ENCODE results near the gene PRKG1. TPM values are rescaled to one million over a fixed set of nuclear protein-coding genes. Genes with fewer than 3 reads are reported as not detected.
A peak's percentile ranks its signal among the peaks of the same experiment; 100 is the strongest.

The PRKG1 gene
- total RNA-seq, 1 donor: 67.3 TPM

DNA sequence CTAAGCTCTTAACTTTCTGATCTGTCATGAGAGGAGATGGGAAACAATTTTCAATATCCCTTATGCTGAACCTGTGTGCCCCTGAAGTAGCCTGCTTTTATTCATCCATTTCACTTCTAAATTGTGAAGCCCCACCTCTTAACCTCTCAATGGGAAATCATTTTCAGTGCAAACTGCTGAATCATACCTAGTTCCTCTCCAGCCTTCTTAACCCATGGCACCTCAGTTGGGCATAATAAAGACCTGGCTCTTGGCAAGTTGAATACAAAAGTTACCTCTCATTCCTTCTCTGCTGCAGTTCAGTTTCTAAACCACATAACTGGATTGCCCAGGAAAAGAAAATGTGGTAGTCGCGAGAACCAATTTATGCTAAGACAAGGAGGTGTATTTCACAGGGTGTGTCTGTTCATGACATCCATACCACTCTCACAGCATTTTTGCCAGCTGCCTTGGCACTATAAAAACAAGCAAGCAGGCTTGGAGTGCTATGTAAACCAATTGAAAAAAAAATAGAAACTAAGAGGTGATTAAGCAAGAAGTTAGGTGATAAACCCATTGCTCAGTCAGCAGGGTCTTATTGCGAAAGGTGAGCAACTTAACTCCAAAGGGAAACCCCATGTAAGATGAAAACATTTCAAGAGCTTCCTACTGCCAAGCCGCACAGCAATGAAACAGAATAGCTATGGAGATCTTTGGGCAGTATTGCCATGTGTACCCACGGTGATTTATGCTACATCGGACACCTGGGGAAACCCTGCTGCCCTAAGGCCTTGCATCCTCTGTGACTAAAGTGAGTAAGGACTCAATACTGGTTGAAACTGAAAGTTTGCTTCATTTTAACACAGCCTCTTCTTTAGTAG is 1182.8 kb downstream of the PRKG1 start:
- DNase-seq (ENCODE audit: low read depth in 2 of 3, low spot score in 2 of 3): peak in 1 of 3 donors; percentile 4

DNA sequence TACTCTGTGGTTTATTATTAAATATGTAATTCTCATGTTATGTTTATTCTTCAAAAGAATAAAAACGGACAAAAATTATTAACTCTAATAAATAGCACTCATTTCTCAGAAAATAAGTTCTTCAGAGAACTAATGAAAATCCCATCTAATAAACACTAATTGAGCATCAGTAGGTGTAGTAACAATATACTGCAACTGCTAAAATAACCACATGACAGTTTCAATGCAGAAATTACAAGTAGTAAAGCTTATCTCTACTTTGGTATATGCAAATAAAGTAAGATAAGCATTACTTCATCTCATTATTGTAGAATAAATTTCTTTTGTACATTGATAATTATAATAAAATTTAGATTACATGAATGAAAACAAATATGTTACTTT is 1183.4 kb downstream of the PRKG1 start:
- no peak for DNase-seq (ENCODE audit: low read depth in 2 of 3, low spot score in 2 of 3)

DNA sequence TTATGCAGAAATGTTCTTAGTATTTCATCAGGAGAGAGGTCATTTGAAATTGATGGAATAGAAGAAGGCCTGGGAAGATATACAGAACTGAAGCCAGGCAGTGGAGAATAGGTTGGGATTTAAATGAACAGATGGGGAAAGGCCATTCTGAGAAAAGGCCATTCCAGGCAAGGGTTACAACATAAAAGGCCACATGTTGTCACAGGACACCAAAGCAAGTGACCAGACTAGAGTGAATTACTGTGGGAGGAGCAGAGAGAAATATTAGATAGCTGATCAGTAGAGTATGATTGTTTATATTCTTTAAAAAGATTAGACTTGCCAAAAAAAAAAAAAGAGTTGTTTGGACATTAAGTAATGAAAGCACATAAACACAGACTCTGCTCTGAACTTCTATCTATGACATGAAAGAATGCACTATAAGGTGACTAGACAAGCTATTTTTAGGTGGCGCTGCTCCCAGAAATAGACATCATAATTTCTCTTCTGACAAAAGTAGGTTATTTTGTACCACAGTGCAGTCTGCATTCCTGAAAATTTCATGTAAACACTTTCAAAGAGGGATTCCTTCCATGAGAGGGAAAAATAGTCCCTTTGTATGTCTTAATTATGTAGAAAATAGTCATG is 1184.6 kb downstream of the PRKG1 start:
- DNase-seq (ENCODE audit: low read depth in 2 of 3, low spot score in 2 of 3): no peak

GRCh38 chr10:52259426-52259812 is 1185.1 kb downstream of the PRKG1 start:
- no peak for DNase-seq (ENCODE audit: low read depth in 2 of 3, low spot score in 2 of 3)

DNA sequence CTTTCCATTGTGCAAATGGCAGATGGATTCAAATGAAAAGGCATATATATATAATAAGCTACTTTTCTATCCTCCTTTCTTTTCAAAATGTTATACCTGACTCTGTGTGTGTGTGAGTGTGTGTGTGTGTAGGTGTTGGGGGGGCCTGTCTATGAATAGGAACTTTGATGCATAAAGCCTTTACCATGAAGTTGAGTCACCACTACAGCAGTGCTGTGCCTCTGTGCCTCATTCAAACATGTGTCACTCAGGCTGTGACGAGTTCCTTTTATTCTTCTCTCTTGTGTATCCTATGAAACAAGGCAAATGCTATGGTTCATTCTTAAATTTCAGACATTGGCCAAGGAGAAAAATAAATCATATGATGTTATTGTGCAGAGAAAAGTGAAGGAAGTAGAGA is 1187.1 kb downstream of the PRKG1 start:
- no peak for DNase-seq (ENCODE audit: low read depth in 2 of 3, low spot score in 2 of 3)

- DNase-seq (ENCODE audit: low read depth in 2 of 3, low spot score in 2 of 3): no peak
Observed at GRCh38 chr10:52265131-52265926, 1191.0 kb downstream of the PRKG1 start.

GRCh38 chr10:52266858-52267257 is 1192.6 kb downstream of the PRKG1 start:
- no peak for DNase-seq (ENCODE audit: low read depth in 2 of 3, low spot score in 2 of 3)

DNA sequence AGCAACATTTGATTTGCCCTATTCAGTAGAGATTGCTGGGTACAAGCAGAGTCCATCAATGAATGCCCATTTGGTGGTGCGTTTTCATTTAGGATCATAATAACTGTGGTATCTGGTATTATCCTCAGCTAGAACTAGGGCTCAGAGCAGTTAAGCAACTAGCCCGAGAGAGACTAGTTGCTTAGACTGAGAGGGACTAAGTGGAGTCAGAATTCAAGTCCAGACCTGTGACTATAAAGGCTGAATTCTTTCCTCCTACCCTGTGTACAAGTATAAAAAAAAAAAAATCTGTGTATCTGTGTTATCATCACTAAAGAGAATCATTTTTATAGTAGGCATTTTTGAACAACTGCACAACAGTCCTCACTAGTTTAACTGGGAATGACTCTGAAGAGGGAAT is 1194.5 kb downstream of the PRKG1 start:
- no peak for DNase-seq (ENCODE audit: low read depth in 2 of 3, low spot score in 2 of 3)

DNA sequence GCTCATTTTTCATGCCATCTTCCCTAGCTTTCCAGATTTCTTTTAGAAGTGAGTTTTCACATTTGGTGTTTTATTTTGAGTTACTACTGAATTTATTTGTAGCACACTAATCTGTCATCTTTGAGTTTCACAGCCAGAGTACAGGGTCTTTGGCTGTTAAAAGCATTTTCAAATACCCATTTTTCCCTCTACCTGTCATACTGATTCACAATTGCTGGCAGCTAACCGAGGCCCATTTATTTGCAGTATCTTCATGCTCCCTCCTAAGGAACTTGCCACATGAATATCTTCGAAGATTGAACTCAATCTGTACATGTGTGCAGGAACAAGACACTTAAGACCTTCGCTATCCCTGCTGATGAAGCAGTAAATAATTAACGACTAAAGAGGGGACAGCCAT is 1194.9 kb downstream of the PRKG1 start:
- DNase-seq (ENCODE audit: low read depth in 2 of 3, low spot score in 2 of 3): no peak

DNA sequence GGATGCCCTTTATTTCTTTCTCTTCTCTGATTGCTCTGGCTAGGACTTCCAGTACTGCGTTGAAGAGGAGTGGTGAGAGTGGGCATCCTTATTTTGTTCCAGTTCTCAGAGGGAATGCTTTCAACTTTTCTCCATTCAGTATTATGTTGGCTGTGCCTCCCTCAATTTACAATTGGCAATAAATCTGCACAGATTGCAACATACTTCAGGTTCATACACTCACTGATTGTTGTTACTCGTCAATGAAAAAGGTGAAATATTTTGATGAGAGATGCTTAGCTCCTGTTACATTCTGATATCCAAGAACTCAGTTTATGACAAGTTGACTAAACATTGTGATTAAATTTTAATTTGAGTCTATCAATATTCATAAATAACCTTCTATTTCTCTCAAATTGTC is 1201.9 kb downstream of the PRKG1 start:
- no peak for DNase-seq (ENCODE audit: low read depth in 2 of 3, low spot score in 2 of 3)

GRCh38 chr10:52276986-52277385 is 1202.7 kb downstream of the PRKG1 start:
- DNase-seq (ENCODE audit: low read depth in 2 of 3, low spot score in 2 of 3): no peak

DNA sequence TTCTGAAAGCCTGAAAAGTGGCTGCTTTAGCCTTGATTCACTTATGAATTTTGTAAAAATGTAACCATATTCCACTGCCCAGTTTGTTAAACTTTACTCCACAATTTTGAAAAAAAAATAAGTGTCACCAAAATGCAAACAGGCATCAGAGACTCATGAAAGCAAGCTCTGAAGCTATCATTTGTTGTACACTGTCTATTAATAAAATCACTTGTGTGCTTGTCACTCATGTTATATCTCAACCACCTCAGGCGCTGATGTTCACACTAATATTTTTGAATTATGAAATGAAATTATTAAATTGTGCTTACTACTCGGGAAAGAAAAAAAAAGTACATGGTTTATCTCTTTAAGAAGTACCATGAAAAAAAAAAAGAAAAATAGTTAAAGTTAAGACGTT is 1205.3 kb downstream of the PRKG1 start:
- DNase-seq (ENCODE audit: low read depth in 2 of 3, low spot score in 2 of 3): no peak

GRCh38 chr10:52280051-52280450 is 1205.8 kb downstream of the PRKG1 start:
- DNase-seq (ENCODE audit: low read depth in 2 of 3, low spot score in 2 of 3): no peak

DNA sequence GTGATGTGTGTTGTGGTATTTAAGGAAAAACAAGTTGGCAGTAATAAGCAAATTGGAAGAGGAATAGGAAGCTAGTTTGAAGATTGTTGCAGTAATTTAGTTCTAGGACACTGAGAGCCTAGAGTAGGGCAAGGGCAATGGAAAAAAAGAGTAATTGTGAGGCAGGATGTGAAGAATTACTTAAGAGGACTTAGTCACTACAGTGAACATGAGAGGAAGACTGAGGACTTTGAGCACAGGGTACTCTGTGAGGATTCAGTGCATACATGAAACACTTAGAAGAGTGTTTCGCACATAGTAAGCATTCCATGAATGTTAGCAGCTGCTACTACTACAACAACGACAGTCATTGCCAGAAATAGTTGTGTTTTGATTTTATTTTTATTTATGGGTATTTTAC is 1208.9 kb downstream of the PRKG1 start:
- DNase-seq (ENCODE audit: low read depth in 2 of 3, low spot score in 2 of 3): no peak

DNA sequence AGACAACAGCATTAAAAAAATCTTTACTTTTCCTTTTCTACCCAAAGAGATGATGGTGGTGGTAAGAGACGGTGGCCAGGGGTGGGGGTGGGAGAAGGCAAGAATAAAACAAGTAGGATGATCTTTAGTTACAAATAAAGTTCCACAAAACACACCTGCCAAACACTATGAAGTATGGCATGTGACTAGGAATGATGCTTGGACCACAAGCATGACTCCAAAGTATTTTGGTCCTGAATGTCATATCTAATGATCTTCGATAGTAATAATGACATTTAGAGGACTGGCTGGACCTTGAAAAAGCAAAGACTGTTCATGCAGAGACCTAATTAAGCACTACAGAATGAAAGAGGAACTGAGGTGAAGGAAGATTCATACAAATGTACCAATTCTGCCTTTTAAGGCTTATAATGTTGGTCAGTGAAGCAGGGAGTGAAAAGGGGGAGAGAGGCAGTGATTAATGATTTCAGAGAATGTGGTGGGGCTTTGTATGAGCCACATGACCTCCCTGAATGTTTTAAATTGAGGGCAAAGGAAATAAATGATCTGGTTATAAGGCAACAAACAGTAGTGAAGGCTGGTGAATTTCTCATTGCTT is 1210.2 kb downstream of the PRKG1 start:
- no peak for DNase-seq (ENCODE audit: low read depth in 2 of 3, low spot score in 2 of 3)

DNA sequence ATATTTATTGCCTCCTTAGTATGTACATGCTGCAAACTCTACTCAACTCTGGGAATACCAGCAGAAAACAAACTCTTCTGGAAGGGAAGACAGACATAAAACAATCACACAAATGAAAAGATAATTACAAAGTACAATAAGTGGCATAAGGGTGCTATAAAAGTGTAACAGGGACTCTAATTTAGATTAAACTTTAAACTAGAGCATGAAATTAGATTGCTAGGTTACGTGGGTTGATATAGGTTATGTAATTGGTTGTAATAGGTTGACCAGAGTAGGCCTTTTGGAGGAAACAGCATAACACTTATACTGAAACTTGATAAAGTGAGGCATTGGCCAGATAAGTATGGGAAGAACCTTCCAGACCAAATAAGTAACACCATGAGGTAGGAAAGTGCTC is 1213.6 kb downstream of the PRKG1 start:
- no peak for DNase-seq (ENCODE audit: low read depth in 2 of 3, low spot score in 2 of 3)

DNA sequence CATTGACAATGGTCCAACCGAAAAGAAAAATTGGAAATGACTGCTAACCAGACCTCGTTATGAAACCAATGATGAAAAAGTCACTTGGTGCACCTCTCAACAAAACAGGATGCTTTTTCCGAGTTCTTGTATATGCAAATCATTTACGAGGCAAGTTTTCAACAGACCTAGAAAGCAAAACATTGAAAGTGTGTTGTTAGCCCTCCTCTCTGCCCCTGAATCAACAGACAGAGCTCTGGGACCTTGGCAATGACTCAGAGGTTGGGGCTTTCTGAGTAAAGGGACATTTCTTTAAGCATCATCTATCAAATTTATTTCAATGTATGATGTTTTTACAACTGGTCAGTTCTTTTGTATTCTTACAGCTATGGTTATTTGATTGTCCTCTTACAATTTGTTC is 1223.5 kb downstream of the PRKG1 start:
- no peak for DNase-seq (ENCODE audit: low read depth in 2 of 3, low spot score in 2 of 3)

- no peak for DNase-seq (ENCODE audit: low read depth in 2 of 3, low spot score in 2 of 3)
Observed at GRCh38 chr10:52300599-52301277, 1226.5 kb downstream of the PRKG1 start.

DNA sequence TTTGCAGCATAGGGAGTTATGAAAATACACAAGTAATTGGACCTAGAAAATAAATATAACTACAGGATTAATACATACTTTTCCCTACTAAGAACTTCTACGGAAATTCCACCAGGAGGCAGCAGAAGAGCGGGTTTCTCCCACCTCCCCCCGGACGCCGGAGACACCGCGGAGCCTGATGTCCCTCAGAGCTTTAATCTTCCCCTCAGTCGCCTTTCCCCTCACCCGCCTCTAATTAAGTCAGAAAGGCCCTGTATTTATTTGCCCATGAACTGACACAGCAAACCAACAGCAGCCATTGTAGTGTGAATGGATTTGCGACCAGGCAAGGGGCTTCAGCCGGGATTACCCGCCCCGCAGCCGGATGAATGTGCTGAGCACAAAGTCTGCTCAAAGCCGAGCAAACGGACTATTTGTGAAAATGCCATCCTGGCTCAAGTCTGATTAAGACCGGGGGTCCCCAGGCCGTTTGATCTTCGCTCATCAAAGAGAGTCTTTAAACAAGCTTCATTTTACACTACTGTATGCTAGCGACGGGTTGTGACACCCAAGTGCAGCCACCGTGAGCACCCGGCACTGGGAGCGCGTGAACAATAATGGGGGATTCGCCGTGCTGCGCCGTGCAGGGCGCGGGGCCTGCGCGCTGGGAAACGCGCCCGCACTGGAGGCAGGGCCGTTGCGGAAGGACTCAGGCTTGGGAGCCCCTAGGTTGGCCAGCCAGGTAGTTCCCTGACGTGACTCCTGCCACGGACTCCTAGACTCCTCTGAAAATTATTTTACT is 1234.2 kb downstream of the PRKG1 start:
- peak in 2 of 3 donors; percentile 75 to 77 for DNase-seq (ENCODE audit: low read depth in 2 of 3, low spot score in 2 of 3)

- no peak for DNase-seq (ENCODE audit: low read depth in 2 of 3, low spot score in 2 of 3)
Observed at GRCh38 chr10:52312942-52313255, 1238.6 kb downstream of the PRKG1 start.
